Breast epithelium (tissue), 3 donors: ENCODE data around the gene USP10.

Experiments used
- CTCF ChIP-seq, 3 donors: fragments of 450-650 bp; IDR thresholded peaks; one replicate each; pipeline ENCODE4 v1.5.1; 2016 to 2017; ENCODE audit warnings: antibody characterized with exemption in 3 of 3, mild to moderate bottlenecking in 3 of 3, moderate library complexity in 3 of 3
- POLR2A ChIP-seq: fragments of 450-650 bp; IDR thresholded peaks from one replicate; pipeline ENCODE4 v1.6.1; 2016; ENCODE audit warnings: antibody characterized with exemption, mild to moderate bottlenecking, moderate library complexity
- POLR2AphosphoS5 ChIP-seq, 3 donors: sonication (generic); formaldehyde crosslinking; IDR thresholded peaks; one replicate each; pipeline ENCODE4 v1.6.1; 2017; ENCODE audit warnings: antibody characterized with exemption in 3 of 3

- TF ChIP-seq CTCF (IDR thresholded peaks at IDR 0.05) (no peak), POLR2AphosphoS5 (IDR thresholded peaks at IDR 0.05) (no peak), POLR2A (no peak)
These were observed 38.3 kb upstream of the USP10 start for GRCh38 chr16:84661418-84662060.
